SW 1271 (cell line): Measurements from ENCODE around the gene WDTC1.
A peak's percentile ranks its signal among the peaks of the same experiment; 100 is the strongest.

Experiments used
- DNase-seq, 2 experiments: peaks; one replicate each; lab custom pipeline; 2025; lab: John Stamatoyannopoulos, UW

WDTC1 gene

GRCh38 chr1:27301582-27302199, 67.3 kb downstream of the WDTC1 start:
- DNase-seq, result no peak

GRCh38 chr1:27302612-27303011, 68.2 kb downstream of the WDTC1 start:
- no peak for DNase-seq

- no peak for DNase-seq
Observed at GRCh38 chr1:27303509-27303908, 69.1 kb downstream of the WDTC1 start.

- DNase-seq, result no peak
Observed at GRCh38 chr1:27306071-27306470, 71.6 kb downstream of the WDTC1 start.

GRCh38 chr1:27306892-27307761, 72.7 kb downstream of the WDTC1 start:
- DNase-seq, result no peak

GRCh38 chr1:27307874-27308598, 73.6 kb downstream of the WDTC1 start:
- no peak for DNase-seq

GRCh38 chr1:27314169-27314568, 79.7 kb downstream of the WDTC1 start:
- no peak for DNase-seq

GRCh38 chr1:27314737-27315136, 80.3 kb downstream of the WDTC1 start:
- no peak for DNase-seq

- no peak for DNase-seq
Observed at GRCh38 chr1:27316860-27317259, 82.4 kb downstream of the WDTC1 start.

- DNase-seq, result no peak
Observed at GRCh38 chr1:27318136-27318535, 83.7 kb downstream of the WDTC1 start.

- no peak for DNase-seq
Observed at GRCh38 chr1:27318596-27318995, 84.2 kb downstream of the WDTC1 start.

- peak; percentile 78 to 90 for DNase-seq
Observed at GRCh38 chr1:27321813-27322568, 87.6 kb downstream of the WDTC1 start, which contains the start of gene TMEM222. TMEM222 (plus strand) TSS chr1:27322163; CDS start chr1:27322198, 35 bp downstream.

GRCh38 chr1:27322569-27323240, 88.3 kb downstream of the WDTC1 start:
- DNase-seq, result no peak

GRCh38 chr1:27325286-27325685, 90.9 kb downstream of the WDTC1 start:
- no peak for DNase-seq

- DNase-seq, result no peak
Observed at GRCh38 chr1:27327964-27328363, 93.5 kb downstream of the WDTC1 start.

GRCh38 chr1:27330786-27331185, 96.4 kb downstream of the WDTC1 start:
- DNase-seq, result no peak

GRCh38 chr1:27331426-27331825, 97.0 kb downstream of the WDTC1 start:
- DNase-seq, result no peak

- DNase-seq, result no peak
Observed at GRCh38 chr1:27331922-27332321, 97.5 kb downstream of the WDTC1 start.

- DNase-seq, result peak in 1 of 2 experiments; percentile 4
Observed at GRCh38 chr1:27332536-27333281, 98.3 kb downstream of the WDTC1 start.

- no peak for DNase-seq
Observed at GRCh38 chr1:27333717-27334279, 99.4 kb downstream of the WDTC1 start.
